NT2/D1 (cell line): ENCODE results near the gene ROCK2.

Experiments used
- SUZ12 ChIP-seq: IDR thresholded peaks from 2 replicates; pipeline ENCODE4 v1.6.1; 2011; ENCODE audit not compliant: insufficient read length, insufficient read depth; ENCODE audit errors: extremely low read depth
- YY1 ChIP-seq: IDR thresholded peaks from 2 replicates; pipeline ENCODE4 v1.6.1; 2011; ENCODE audit not compliant: insufficient read length, insufficient read depth

DNA sequence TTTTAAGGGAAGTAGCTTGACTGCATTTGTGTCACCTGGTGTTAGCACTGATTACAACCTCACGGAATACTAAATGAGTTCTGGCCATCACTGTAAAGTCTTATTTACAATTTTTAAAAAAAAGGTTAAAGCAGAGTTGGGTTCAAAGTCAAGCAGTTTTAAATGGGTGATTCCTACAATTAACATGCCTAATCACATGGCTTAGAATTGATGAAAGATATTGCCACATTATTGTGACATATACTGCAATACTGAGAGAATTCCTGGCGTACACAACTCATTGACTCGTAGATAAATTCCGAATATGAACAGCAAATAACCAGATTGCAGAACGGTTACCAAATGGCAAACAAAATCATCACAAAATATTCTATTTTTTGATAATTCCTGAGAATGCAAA, 34.2 kb downstream of the ROCK2 start:
- TF ChIP-seq YY1 (no peak), SUZ12 (no peak)
